ENCODE data around the gene LMO7. TPM values are rescaled to one million over a fixed set of nuclear protein-coding genes. Genes with fewer than 3 reads are reported as not detected.

LMO7 gene
- total RNA-seq, 1 experiment from 2014 or later = 18.5 TPM

- ATAC-seq (no peak), DNase-seq (ENCODE audit: low spot score) (no peak)
- ChIA-PET CTCF (no interaction called here), POLR2A (no interaction called here)
- Mint-ChIP-seq H3K4me1 (peaks cover 42% of the 10 kb centered on the region), H3K9me3 (peaks cover 5% of the 10 kb centered on the region), H3K36me3 (no peaks in the 10 kb centered on the region; the same call in 1 of the 2 replicates), H3K27me3 (ENCODE audit: low read depth) (no peaks in the 10 kb centered on the region), H3K27ac (no peak overlapping the region), H3K4me3 (no peak overlapping the region)
- TF ChIP-seq GTF2I (CRISPR knock-in tag; conservative IDR thresholded peaks at IDR 0.05) (no peak), AR (CRISPR knock-in tag; IDR thresholded peaks at IDR 0.05) (no peak), SMAD4 (CRISPR knock-in tag; IDR thresholded peaks at IDR 0.05) (no peak)
These were observed 158.5 kb downstream of the LMO7 start for GRCh38 chr13:75794663-75795062.

GRCh38 chr13:75795274-75795673 lies 159.1 kb downstream of the LMO7 start:
- no peak overlapping the region for H3K27ac Mint-ChIP-seq
- H3K4me3 Mint-ChIP-seq = no peak overlapping the region
- no peak for ATAC-seq
- DNase-seq (ENCODE audit: low spot score) = no peak
- peaks cover 5% of the 10 kb centered on the region for H3K9me3 Mint-ChIP-seq
- peaks cover 47% of the 10 kb centered on the region for H3K4me1 Mint-ChIP-seq
- H3K27me3 Mint-ChIP-seq (ENCODE audit: low read depth) = no peaks in the 10 kb centered on the region
- no peaks in the 10 kb centered on the region; the same call in 1 of the 2 replicates for H3K36me3 Mint-ChIP-seq
- ChIA-PET CTCF (no interaction called here), POLR2A (no interaction called here)
- TF ChIP-seq ATF6 (CRISPR knock-in tag; IDR thresholded peaks at IDR 0.05) = no peak
- no peak for TF ChIP-seq OVOL2 (CRISPR knock-in tag; IDR thresholded peaks at IDR 0.05; ENCODE audit: borderline replicate concordance)
- no peak for TF ChIP-seq FOXJ3 (CRISPR knock-in tag; IDR thresholded peaks at IDR 0.05; ENCODE audit: borderline replicate concordance)
- TF ChIP-seq JAZF1 (CRISPR knock-in tag; IDR thresholded peaks at IDR 0.05) = no peak

- H3K4me3 Mint-ChIP-seq = no peak overlapping the region
- H3K9me3 Mint-ChIP-seq = peaks cover 5% of the 10 kb centered on the region
- ATAC-seq (no peak), DNase-seq (ENCODE audit: low spot score) (no peak)
- ChIA-PET POLR2A (no interaction called here), CTCF (no interaction called here)
- no peaks in the 10 kb centered on the region for H3K27me3 Mint-ChIP-seq (ENCODE audit: low read depth)
- H3K4me1 Mint-ChIP-seq = peaks cover 63% of the 10 kb centered on the region
- H3K36me3 Mint-ChIP-seq = no peaks in the 10 kb centered on the region; the same call in 1 of the 2 replicates
- no peak overlapping the region for H3K27ac Mint-ChIP-seq
- TF ChIP-seq NFATC4 (CRISPR knock-in tag; IDR thresholded peaks at IDR 0.05) (no peak), ZBTB43 (CRISPR knock-in tag; IDR thresholded peaks at IDR 0.05) (no peak), E2F5 (CRISPR knock-in tag; IDR thresholded peaks at IDR 0.05) (no peak), GABPB1 (CRISPR knock-in tag; IDR thresholded peaks at IDR 0.05) (no peak), ZNF532 (CRISPR knock-in tag; IDR thresholded peaks at IDR 0.05; ENCODE audit: borderline replicate concordance) (no peak), RELA (CRISPR knock-in tag; IDR thresholded peaks at IDR 0.05; ENCODE audit: borderline replicate concordance) (no peak), ETV6 (CRISPR knock-in tag; IDR thresholded peaks at IDR 0.05) (no peak), OVOL2 (CRISPR knock-in tag; IDR thresholded peaks at IDR 0.05; ENCODE audit: borderline replicate concordance) (no peak), NR2C2 (CRISPR knock-in tag; IDR thresholded peaks at IDR 0.05) (no peak), KAT7 (CRISPR knock-in tag; IDR thresholded peaks at IDR 0.05; ENCODE audit: borderline replicate concordance) (no peak), ZMAT4 (CRISPR knock-in tag; IDR thresholded peaks at IDR 0.05) (no peak)
These were observed 160.7 kb downstream of the LMO7 start for GRCh38 chr13:75796825-75797224.

All from WTC11 (cell line).